Retinal pigment epithelial cell (primary cell): ENCODE data around the gene RUNX1.

ENCODE experiments used
- DNase-seq: peaks from one replicate; pipeline ENCODE4 v3.0.0-alpha.2; 2010; ENCODE audit warnings: low read depth
- H3K4me3 ChIP-seq: 2 replicates; pipeline ENCODE4 v1.5.1; 2011; ENCODE audit warnings: mild to moderate bottlenecking, low read length, control low read depth, moderate library complexity
- TF ChIP-seq, protein P1 (sequence below): conservative IDR thresholded peaks from 2 replicates; pipeline ENCODE4 v1.5.1; 2011; ENCODE audit warnings: low read depth, low read length, control low read depth, inconsistent platforms

Gene RUNX1

DNA sequence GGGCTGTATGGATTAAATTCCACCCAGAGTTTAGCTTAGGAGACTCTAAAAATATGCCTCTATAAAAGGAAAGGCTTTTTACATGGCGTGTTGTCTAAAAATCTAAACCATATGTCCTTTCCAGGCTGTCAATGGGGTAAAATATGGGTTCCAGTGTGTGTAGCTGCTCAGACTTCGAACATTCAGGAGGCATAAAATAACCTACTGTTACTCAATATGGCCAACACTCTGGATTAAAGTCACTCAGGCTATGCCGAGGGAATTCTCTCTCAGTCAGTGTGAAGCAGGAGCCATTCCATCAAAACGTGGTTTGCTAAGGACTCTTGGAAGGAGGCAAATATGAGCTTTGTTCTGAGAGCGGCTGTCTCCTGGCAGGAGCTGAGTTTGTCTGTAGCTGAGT is 135.3 kb downstream of the RUNX1 start:
- no peak for DNase-seq
- H3K4me3 ChIP-seq: no peak overlapping the region
- TF ChIP-seq, protein P1, sequence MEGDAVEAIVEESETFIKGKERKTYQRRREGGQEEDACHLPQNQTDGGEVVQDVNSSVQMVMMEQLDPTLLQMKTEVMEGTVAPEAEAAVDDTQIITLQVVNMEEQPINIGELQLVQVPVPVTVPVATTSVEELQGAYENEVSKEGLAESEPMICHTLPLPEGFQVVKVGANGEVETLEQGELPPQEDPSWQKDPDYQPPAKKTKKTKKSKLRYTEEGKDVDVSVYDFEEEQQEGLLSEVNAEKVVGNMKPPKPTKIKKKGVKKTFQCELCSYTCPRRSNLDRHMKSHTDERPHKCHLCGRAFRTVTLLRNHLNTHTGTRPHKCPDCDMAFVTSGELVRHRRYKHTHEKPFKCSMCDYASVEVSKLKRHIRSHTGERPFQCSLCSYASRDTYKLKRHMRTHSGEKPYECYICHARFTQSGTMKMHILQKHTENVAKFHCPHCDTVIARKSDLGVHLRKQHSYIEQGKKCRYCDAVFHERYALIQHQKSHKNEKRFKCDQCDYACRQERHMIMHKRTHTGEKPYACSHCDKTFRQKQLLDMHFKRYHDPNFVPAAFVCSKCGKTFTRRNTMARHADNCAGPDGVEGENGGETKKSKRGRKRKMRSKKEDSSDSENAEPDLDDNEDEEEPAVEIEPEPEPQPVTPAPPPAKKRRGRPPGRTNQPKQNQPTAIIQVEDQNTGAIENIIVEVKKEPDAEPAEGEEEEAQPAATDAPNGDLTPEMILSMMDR: no peak

DNA sequence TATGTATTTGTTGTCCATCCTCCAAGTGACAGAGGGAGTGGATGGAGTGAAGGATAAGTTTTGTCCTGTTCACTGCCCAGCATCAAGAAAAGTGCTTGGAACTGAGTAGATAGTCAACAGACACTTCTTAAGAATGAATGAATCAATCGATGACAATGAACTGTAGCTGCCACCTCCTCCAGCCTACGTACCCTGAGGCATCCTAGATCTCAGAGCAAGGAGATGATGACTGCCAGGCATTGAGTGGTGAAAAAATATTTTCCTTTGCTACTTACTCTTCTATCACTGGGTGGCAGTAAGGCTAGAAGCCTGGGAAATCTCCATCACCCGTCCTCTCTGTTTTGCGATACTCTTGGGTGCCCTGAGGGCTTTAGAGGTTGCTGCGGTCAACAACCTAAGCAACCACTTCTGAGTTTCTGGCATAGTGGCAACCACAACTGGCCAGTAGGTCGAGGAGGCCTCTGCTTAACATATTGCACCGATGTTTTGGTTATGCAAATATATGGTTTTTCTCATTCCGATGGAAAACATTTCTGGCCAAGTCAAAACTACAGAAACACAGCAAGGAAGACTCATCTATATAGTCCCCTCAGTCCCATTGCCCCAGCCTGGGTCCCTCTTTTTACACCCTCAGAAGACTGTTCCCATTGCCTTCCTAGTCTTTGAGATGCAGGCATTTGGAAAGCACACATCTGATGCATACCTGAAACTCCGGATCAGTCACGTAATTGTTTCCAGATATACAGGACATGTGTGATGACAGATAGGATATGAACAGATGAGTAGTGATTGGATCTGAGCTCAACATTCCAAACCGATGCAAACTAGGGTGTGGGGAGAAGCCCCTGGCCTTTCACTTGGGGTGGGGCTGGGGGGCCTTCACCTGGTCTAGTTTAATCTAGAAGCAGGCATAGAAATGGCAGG is 136.8 kb downstream of the RUNX1 start:
- H3K4me3 ChIP-seq: no peak overlapping the region
- no peak for DNase-seq
- TF ChIP-seq, protein P1: no peak

DNA sequence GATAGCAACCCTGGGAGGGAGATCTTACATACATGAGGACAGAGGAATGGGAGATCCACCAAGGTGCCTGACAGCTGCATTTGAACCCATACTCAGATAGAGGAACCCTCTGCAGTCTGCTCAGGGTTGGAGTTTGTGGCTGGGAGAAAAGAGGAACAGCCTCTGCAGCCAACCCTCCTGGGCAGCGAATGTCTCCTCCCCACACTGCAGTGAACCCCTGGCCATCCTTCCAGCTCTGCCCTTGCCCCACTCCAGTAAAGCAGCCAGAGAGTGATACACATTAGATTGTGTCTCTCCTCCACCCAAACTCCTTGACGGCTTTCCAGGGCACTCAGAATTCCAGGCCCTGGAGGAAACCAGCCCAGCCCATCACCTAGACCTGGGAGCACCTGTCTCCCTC is 137.7 kb downstream of the RUNX1 start:
- DNase-seq: no peak
- TF ChIP-seq, protein P1: no peak
- no peak overlapping the region for H3K4me3 ChIP-seq

DNA sequence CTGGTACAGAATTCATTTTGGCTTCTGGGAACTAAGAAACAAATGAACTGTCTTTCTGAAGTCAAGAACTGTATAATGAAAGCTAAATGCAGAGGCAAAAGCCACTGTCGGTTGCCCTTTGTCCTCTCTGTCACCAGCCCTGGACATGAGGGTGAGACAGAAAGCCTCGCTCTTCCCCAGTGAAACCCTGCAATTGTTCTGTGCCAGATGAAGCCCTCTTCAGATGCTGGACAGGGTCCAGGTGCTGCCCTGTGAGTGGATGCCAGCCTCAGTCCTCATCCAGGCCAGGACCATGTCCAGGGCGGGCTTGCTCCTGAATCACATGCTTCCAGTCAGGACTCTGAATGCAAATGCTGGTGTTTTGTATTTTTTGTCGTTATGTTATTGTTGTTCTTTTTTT is 138.7 kb downstream of the RUNX1 start:
- TF ChIP-seq, protein P1: no peak
- H3K4me3 ChIP-seq: no peak overlapping the region
- DNase-seq: no peak

DNA sequence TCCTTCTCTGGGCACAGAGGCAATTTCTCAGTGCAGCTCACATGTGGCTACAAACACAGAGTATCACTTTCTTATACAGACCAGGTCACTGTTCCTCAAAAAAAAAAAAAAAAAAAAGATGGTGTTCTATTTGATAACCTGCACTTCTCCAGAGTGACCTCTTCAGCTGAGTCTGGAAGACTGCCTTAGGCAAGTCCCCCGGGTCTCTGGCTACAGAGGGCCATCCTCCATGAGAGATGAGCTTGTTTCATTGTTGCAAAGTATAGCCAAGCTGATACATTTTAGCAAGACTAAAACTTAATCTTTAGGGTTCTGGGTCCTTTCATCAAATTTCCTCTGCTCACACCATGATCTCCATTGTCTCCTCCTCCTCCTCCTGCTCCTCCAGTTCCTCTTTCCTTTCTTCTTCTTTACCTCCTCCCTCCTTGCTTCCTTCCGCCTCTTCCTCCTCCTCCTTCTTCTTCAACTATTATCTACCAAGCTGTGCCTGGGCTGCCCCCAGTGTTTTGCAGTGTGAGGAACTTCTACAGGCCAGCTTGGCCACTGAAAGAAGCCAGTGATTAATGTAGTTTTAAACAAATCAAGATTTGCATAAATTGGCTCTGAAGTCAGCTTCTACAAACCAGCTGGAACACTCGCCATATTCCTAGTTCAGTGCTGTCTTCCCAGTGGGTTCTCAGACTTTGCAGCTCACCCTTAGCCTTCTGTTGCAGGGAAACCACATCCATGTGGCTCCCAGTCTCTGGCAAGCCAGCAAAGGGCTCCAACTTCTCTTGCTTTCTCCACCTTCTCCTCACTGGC is 139.4 kb downstream of the RUNX1 start:
- DNase-seq: no peak
- TF ChIP-seq, protein P1: no peak
- no peak overlapping the region for H3K4me3 ChIP-seq

DNA sequence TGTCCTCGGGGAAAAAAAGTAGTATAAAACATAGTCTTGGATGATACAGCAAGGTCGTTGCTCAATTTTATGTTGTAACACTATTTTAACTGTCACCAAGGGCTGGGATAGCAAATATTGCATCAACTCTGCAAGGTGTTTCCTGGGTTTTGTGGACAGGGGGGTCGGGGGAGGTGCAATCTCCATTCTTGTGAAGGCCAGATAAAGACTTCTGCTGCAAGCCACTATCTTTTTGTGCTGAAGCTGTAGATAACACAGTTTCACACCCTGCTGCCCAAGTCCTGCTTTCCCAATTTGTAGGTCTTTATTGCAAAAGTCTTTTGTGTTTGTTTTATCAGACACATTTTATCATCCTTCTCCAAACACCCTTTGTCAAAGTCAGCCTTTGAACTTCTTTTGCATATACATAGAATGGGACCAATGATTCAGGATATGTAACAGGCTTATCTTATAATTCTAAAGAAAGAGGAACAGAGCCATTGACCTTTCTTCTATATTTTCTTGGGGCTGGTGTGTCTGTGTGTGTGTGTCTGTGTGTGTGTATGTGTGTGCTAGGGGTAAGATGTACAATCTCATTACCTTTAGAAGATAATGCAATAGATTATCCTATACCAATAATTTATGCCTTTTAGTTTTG is 140.6 kb downstream of the RUNX1 start:
- TF ChIP-seq, protein P1: no peak
- no peak for DNase-seq

More for the DNA sequence above, 140.6 kb downstream of the RUNX1 start:
- no peak overlapping the region for H3K4me3 ChIP-seq
